ENCODE measurements around the gene TMEM163. TPM values are rescaled to one million over a fixed set of nuclear protein-coding genes. Genes with fewer than 3 reads are reported as not detected.

Gene TMEM163
- total and polyA plus RNA-seq, 2 of the 13 experiments (the other 11 are each of a cell fraction or from before 2014, with no cell fraction given), result 0.05 TPM; not detected in 1

GRCh38 chr2:134432435-134432883 is 286.3 kb downstream of the TMEM163 start (continued):
- TF ChIP-seq ZNF784 (CRISPR knock-in tag; IDR thresholded peaks at IDR 0.05; ENCODE audit: borderline replicate concordance) (no peak), ZNF781 (CRISPR knock-in tag; IDR thresholded peaks at IDR 0.05; ENCODE audit: borderline replicate concordance, not compliant biosample characterization) (no peak), ZSCAN22 (CRISPR knock-in tag; IDR thresholded peaks at IDR 0.05) (no peak), ZFP36 (IDR thresholded peaks at IDR 0.05; ENCODE audit: borderline replicate concordance, low read depth, low read length, partially characterized antibody) (no peak), RAD21 (CRISPR knock-in tag; IDR thresholded peaks at IDR 0.05) (no peak), IRF2 (CRISPR knock-in tag; IDR thresholded peaks at IDR 0.05) (peak; percentile 97), ZNF883 (CRISPR knock-in tag; IDR thresholded peaks at IDR 0.05; ENCODE audit: not compliant biosample characterization) (no peak), ZFP62 (CRISPR knock-in tag; IDR thresholded peaks at IDR 0.05) (no peak), ZMYM3 (CRISPR knock-in tag; IDR thresholded peaks at IDR 0.05) (peak; percentile 63; the same call in 1 of the 2 replicates), TFDP2 (CRISPR knock-in tag; IDR thresholded peaks at IDR 0.05) (peak; percentile 63), ZNF841 (CRISPR knock-in tag; IDR thresholded peaks at IDR 0.05; ENCODE audit: borderline replicate concordance) (no peak), ZNF775 (CRISPR knock-in tag; IDR thresholded peaks at IDR 0.05; ENCODE audit: borderline replicate concordance) (peak; percentile 95; the same call in 1 of the 2 replicates), ZNF790 (CRISPR knock-in tag; IDR thresholded peaks at IDR 0.05; ENCODE audit: borderline replicate concordance) (no peak), ZNF264 (CRISPR knock-in tag; IDR thresholded peaks at IDR 0.05) (no peak; the same call in 1 of the 2 replicates), ZNF460 (CRISPR knock-in tag; IDR thresholded peaks at IDR 0.05; ENCODE audit: borderline replicate concordance) (no peak; the same call in 1 of the 2 replicates), MEIS2 (CRISPR knock-in tag; IDR thresholded peaks at IDR 0.05) (peak; percentile 88), POLR2AphosphoS2 (IDR thresholded peaks at IDR 0.05; ENCODE audit: low read depth, low read length) (no peak), ZNF256 (CRISPR knock-in tag; conservative IDR thresholded peaks at IDR 0.05) (no peak; the same call in 1 of the 2 replicates), HOXD1 (CRISPR knock-in tag; IDR thresholded peaks at IDR 0.05) (no peak; the same call in 1 of the 2 replicates), JUN (CRISPR knock-in tag; IDR thresholded peaks at IDR 0.05) (peak; percentile 36; the same call in 1 of the 2 replicates)
- TF ChIP-seq, protein P1, sequence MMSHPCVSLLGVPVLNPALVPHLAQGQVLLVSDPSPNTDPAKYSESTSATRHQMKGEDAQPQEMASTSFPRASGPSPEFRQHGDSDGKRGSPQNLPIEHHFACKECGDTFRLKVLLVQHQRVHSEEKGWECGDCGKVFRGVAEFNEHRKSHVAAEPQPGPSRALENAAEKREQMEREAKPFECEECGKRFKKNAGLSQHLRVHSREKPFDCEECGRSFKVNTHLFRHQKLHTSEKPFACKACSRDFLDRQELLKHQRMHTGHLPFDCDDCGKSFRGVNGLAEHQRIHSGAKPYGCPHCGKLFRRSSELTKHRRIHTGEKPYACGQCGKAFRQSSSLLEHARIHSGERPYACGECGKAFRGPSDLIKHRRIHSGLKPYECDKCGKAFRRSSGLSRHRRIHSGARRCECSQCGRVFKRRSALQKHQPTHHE (CRISPR knock-in tag; IDR thresholded peaks at IDR 0.05; ENCODE audit: borderline replicate concordance), result no peak
- TF ChIP-seq, protein P2, sequence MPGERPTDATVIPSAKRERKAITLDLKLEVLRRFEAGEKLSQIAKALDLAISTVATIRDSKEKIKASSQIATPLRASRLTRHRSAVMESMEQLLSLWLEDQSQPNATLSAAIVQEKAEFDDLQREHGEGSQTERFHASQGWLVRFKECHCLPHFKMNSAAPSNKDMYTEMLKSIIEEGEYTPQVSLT (CRISPR knock-in tag; IDR thresholded peaks at IDR 0.05; ENCODE audit: borderline replicate concordance, low read depth), result no peak
- TF ChIP-seq, protein P3, sequence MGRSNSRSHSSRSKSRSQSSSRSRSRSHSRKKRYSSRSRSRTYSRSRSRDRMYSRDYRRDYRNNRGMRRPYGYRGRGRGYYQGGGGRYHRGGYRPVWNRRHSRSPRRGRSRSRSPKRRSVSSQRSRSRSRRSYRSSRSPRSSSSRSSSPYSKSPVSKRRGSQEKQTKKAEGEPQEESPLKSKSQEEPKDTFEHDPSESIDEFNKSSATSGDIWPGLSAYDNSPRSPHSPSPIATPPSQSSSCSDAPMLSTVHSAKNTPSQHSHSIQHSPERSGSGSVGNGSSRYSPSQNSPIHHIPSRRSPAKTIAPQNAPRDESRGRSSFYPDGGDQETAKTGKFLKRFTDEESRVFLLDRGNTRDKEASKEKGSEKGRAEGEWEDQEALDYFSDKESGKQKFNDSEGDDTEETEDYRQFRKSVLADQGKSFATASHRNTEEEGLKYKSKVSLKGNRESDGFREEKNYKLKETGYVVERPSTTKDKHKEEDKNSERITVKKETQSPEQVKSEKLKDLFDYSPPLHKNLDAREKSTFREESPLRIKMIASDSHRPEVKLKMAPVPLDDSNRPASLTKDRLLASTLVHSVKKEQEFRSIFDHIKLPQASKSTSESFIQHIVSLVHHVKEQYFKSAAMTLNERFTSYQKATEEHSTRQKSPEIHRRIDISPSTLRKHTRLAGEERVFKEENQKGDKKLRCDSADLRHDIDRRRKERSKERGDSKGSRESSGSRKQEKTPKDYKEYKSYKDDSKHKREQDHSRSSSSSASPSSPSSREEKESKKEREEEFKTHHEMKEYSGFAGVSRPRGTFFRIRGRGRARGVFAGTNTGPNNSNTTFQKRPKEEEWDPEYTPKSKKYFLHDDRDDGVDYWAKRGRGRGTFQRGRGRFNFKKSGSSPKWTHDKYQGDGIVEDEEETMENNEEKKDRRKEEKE (IDR thresholded peaks at IDR 0.05), result no peak

Measured in HepG2 (cell line).